Ectodermal cell (in vitro differentiated cells): Measurements from ENCODE around the gene PPT2. TPM values are rescaled to one million over a fixed set of nuclear protein-coding genes. Genes with fewer than 3 reads are reported as not detected.

Experiments used
- H3K27ac ChIP-seq: 2 replicates; pipeline ENCODE4 v1.7.0; 2013; ENCODE audit warnings: mild to moderate bottlenecking, low read depth, low read length; ENCODE audit not compliant: insufficient read depth, poor library complexity, severe bottlenecking
- H3K27me3 ChIP-seq: 2 replicates; pipeline ENCODE4 v1.7.0; 2013; ENCODE audit warnings: mild to moderate bottlenecking, low read length; ENCODE audit not compliant: insufficient read depth, control insufficient read depth, poor library complexity, severe bottlenecking
- H3K36me3 ChIP-seq: one replicate; pipeline ENCODE4 v1.7.0; 2013; ENCODE audit warnings: low read length; ENCODE audit not compliant: control insufficient read depth, insufficient read depth
- H3K4me1 ChIP-seq: one replicate; pipeline ENCODE4 v1.7.0; 2013; ENCODE audit warnings: low read length; ENCODE audit not compliant: control insufficient read depth, insufficient read depth
- H3K4me3 ChIP-seq: 2 replicates; pipeline ENCODE4 v1.7.0; 2013; ENCODE audit warnings: low read depth, low read length, control low read depth; ENCODE audit not compliant: insufficient read depth
- H3K9me3 ChIP-seq: 2 replicates; pipeline ENCODE4 v1.7.0; 2013; ENCODE audit warnings: mild to moderate bottlenecking, low read length, moderate library complexity; ENCODE audit not compliant: control insufficient read depth
- WGBS, 2 experiments: methylation state at CpG; one replicate each; pipeline ENCODE4 v1.1.7; 2013; ENCODE audit warnings: missing lambda C conversion rate in 2 of 2; 5-methylcytosine and 5-hydroxymethylcytosine counted together
- polyA plus RNA-seq, 4 experiments: library from polyadenylated mRNA; stranded (reverse); fragments of 50-300 nt; gene quantifications; one replicate each; pipeline ENCODE4 v1.2.3, GENCODE V29; 2013

Gene PPT2
- 65.6 TPM for polyA plus RNA-seq (2013, experiment 1 of 4)
- polyA plus RNA-seq (2013, experiment 2 of 4) = 61.5 TPM
- 45.2 TPM for polyA plus RNA-seq (2013, experiment 3 of 4)
- 49.2 TPM for polyA plus RNA-seq (2013, experiment 4 of 4)

DNA sequence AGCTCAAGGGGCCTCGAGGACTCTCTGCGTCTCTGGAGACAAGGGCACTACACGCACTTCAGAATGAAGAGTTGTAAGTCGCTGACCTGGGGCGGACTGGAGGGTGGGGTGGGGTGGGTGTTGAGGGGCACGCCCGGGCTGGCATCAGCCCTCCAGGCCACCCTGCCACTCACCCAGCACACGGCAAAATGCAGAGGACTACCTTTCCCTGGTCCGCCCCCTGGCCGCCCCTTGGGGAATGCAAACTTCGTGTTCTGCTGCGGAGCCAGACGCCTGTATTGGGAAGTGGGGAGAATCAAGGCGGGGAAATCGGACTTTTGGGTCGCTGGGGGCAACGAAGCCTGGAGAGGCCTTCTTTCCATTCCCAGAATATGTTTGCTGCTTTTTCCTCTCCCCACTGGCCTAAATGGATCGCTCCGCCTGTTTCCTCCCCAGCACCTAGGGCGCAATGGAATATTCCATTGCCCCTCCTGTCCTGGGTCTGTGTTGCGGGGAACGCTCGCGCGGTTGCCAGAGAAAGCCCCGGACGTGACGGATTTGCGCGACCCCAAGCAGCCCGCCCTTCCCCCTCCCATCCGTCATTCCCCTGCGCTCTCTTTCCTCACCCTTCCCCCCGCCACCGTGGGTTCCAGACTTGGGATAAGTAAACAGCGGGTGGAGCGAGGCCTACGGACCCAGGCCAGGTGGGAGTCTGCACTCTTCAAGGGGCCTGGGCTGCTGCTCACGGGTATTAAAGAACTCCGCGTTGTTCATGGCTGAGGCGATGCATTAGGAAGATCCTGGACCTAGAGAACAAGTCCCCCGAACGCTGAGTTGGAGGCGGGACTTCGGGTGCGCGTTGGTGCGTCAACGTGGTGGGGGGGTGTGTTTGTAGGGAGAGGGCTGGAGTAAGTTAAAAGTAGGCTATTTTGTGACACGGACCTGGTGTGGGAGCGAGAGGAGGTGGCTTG, at the start of gene PPT2:
TSS of gene PPT2 (plus strand) at position 578 of the 950 bp plus-strand sequence. CDS start 454 bp downstream, outside the sequence.
- Histone ChIP-seq H3K36me3 (peaks cover 20% of the 10 kb centered on the region), H3K27ac (peak within 1 kb of the TSS; percentile 89), H3K27me3 (peaks cover 26% of the 10 kb centered on the region), H3K4me3 (peak within 1 kb of the TSS; percentile 98), H3K4me1 (peaks cover 11% of the 10 kb centered on the region), H3K9me3 (no peaks in the 10 kb centered on the region)
- 0 to 1% methylated on average over 52 of the region's 52 CpGs for WGBS, 2 experiments

DNA sequence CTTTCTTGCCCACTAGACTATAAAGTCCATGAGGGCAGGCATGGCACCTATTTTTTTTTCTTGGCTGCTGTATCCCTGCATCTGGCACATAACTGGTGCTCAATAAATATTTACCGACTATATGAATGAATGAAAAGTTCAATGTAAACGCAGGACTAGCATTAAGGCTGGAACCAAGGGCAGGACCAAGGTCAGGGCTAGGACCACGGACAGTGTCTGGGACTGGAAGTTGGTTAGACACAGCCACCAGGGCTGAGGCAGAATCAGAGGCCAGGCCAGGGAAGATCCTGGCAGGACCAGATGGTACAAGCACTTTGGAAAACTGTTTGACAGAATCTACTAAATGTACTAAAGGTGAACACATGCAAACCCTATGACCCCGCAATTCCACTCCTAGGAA, 48.5 kb upstream of the PPT2 start:
- H3K4me3 ChIP-seq = no peak overlapping the region
- WGBS, 2 experiments = 78 to 83% methylated on average over 4 of the region's 4 CpGs
- no peaks in the 10 kb centered on the region for H3K36me3 ChIP-seq

DNA sequence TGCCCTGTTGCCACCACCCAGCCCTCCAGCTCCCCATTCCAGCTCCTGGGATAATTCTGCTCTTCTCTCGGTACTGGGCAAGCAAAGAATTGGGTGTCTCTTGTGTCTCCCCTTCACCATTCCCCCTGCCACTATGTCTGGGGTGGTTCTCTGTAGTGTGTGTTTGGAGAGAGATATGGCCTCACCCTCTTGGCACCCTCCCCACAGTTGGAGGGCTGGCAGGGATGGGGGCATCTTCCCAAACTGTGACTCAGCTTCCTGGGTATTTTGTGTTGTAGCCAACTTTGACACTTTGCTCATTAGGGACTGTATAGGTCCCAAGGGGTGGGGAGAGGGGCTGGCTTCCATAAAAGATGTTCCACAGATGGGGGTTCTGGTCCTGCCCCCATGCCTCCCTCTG, 46.5 kb upstream of the PPT2 start:
- 81 to 100% methylated on average over 1 of the region's 1 CpG for WGBS, 2 experiments
- Histone ChIP-seq H3K4me3 (no peak overlapping the region), H3K4me1 (peaks cover 16% of the 10 kb centered on the region), H3K9me3 (no peaks in the 10 kb centered on the region), H3K36me3 (no peaks in the 10 kb centered on the region), H3K27ac (no peak overlapping the region), H3K27me3 (peaks cover 33% of the 10 kb centered on the region)

More for the DNA sequence above, 48.5 kb upstream of the PPT2 start:
- Histone ChIP-seq H3K27ac (no peak overlapping the region), H3K9me3 (no peaks in the 10 kb centered on the region), H3K27me3 (peaks cover 33% of the 10 kb centered on the region), H3K4me1 (peaks cover 16% of the 10 kb centered on the region)

DNA sequence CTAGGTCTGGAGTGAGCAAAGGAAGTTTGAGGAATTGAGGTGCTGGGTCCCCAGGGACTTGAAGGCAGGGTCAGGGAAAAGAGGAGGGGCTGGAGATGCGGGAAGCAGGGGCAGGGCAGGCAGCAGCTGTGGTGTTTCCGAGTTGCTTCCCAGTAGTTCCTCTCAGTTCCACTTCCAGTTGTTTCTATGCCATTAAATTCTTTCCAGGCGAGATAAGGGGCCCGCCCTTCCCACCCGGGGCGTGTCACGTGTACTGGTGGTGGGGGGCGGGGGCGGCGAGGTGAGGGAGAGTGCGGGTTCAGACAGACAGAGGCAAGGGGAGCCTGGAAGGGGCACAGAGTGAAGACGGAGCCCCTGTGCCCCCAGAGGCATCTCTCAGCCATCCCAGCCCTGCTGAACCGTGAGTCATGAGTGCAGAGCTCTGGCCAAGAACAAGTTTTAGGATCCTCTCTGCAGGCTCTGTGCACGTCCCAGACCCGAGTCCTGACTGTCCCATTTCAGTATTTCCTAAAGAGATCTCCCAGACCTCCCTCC, 45.8 kb upstream of the PPT2 start:
- H3K9me3 ChIP-seq = no peaks in the 10 kb centered on the region
- no peak overlapping the region for H3K27ac ChIP-seq
- H3K4me1 ChIP-seq = peaks cover 16% of the 10 kb centered on the region
- no peaks in the 10 kb centered on the region for H3K36me3 ChIP-seq
- H3K27me3 ChIP-seq = peaks cover 33% of the 10 kb centered on the region
- WGBS, 2 experiments = 20 to 21% methylated on average over 15 of the region's 15 CpGs
- no peak overlapping the region for H3K4me3 ChIP-seq

DNA sequence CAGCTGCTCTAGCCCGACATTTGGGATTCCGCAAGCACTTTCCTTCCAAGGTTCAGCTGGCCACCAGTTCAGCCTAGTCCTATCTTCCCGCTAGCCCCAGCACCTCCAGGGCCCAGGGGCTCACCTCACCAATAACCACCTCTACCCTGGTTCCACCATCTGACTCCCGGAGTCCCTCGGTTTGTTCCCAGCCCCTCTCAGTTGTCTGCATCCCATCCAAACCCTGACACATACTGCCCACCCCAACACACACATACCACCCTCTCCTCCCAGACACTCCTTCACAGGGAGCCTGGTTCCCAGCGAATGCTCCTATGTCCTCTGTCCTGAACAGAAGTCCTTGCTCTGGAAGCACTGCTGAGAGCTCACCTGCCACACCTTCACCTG, 45.2 kb upstream of the PPT2 start:
- H3K4me1 ChIP-seq = peaks cover 16% of the 10 kb centered on the region
- no peak overlapping the region for H3K4me3 ChIP-seq
- H3K27ac ChIP-seq = no peak overlapping the region
- WGBS, 2 experiments = 63 to 65% methylated on average over 6 of the region's 6 CpGs
- H3K36me3 ChIP-seq = no peaks in the 10 kb centered on the region
- peaks cover 33% of the 10 kb centered on the region for H3K27me3 ChIP-seq
- H3K9me3 ChIP-seq = no peaks in the 10 kb centered on the region

DNA sequence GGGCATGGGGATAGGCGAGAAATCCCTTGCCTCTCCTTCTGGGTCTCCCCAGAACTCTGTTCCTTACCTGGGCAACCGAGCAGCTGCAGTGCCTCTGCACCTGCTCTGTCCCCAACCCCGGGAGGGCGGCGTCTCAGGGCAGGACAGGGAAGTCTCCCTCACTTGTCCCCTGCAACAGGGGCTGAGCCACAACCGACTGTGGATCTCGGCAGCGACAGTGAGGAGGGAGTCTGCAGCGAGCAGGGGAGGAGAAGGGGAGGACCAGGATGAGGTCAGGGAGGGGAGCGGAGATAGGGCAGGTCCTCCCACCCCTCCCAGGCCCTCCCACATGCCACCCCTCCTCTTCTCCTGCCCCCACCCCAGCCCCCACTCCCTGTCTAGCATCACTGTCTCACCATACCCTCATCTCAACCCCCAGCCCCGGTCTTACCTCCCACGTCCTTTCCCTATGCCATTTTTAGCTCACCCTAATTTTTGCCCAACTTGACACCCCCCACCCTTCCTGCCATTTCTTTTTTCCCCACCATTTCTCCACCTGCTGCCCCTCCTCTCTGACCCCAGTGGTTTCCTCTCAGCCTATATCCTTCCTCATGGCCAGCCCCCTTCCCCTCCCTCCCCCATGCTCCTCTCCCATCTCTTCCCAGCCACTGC, 44.7 kb upstream of the PPT2 start, which contains the start of gene TNXB:
TSS of gene TNXB (minus strand) at position 225 of the 651 bp plus-strand sequence. CDS start 11,140 bp downstream, outside the sequence.
- peaks cover 16% of the 10 kb centered on the region for H3K4me1 ChIP-seq
- H3K9me3 ChIP-seq = no peaks in the 10 kb centered on the region
- H3K4me3 ChIP-seq = no peak within 1 kb of the TSS
- 27 to 32% methylated on average over 11 to 12 of the region's 12 CpGs for WGBS, 2 experiments
- H3K27me3 ChIP-seq = peaks cover 33% of the 10 kb centered on the region
- H3K36me3 ChIP-seq = no peaks in the 10 kb centered on the region
- H3K27ac ChIP-seq = no peak within 1 kb of the TSS

DNA sequence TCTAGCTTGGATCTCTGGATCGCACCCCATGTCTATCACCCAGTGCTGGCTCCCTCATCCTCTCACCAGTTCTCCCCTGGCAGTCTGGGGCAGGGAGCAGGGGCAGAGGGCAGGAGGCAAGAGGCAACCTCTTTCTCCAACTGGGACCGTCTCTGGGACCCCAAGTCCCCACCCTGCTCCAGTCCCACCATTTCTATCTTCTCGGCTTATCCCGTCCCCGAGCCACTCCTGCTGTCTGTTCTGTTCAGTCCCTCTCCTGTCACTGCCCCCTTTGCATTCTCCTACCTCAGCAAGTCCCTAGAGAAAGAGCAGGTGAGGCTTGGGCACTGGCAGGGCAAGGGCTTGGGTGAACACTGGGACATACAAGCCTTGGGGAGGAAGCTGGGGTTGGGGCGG, 44.2 kb upstream of the PPT2 start:
- no peak overlapping the region for H3K27ac ChIP-seq
- H3K4me3 ChIP-seq = no peak overlapping the region
- H3K36me3 ChIP-seq = no peaks in the 10 kb centered on the region
- H3K27me3 ChIP-seq = peaks cover 30% of the 10 kb centered on the region
- H3K9me3 ChIP-seq = no peaks in the 10 kb centered on the region
- peaks cover 16% of the 10 kb centered on the region for H3K4me1 ChIP-seq
- 70 to 72% methylated on average over 6 of the region's 6 CpGs for WGBS, 2 experiments

DNA sequence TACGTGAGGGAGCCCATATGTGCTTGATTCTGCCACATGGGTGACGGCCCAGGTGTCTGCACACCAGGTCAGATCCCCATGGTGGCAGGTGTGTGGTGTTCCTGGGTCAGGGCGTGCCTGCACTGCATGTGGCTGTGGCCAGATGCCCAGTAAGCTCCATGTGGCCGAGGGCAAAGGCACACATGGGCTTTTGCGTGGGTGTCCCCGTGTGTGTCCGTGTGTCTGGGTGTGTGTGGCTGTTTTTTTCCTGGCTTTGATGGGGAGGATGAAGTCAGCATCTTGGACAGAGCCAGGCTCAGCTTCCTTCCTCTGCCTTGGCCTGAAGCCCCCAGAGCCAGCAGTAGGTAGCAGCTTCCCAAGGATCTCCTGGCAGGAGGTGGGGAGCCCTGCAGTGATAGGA, 43.3 kb upstream of the PPT2 start:
- no peaks in the 10 kb centered on the region for H3K9me3 ChIP-seq
- H3K27me3 ChIP-seq = peaks cover 28% of the 10 kb centered on the region
- H3K4me3 ChIP-seq = no peak overlapping the region
- 88 to 93% methylated on average over 7 of the region's 7 CpGs for WGBS, 2 experiments
- H3K36me3 ChIP-seq = peaks cover 1% of the 10 kb centered on the region
- H3K27ac ChIP-seq = no peak overlapping the region
- H3K4me1 ChIP-seq = peaks cover 16% of the 10 kb centered on the region

- 92 to 95% methylated on average over 7 of the region's 7 CpGs for WGBS, 2 experiments
These were observed 42.4 kb upstream of the PPT2 start for GRCh38 chr6:32111424-32112066.

More at GRCh38 chr6:32111424-32112066, 42.4 kb upstream of the PPT2 start:
- Histone ChIP-seq H3K36me3 (peaks cover 10% of the 10 kb centered on the region), H3K27me3 (peaks cover 28% of the 10 kb centered on the region), H3K4me3 (no peak overlapping the region), H3K9me3 (no peaks in the 10 kb centered on the region), H3K4me1 (peaks cover 16% of the 10 kb centered on the region), H3K27ac (no peak overlapping the region)
